Esophagus (tissue), 2 donors: Measurements from ENCODE around the gene TACO1. TPM values are rescaled to one million over a fixed set of nuclear protein-coding genes. Genes with fewer than 3 reads are reported as not detected.

Source experiments
- H3K27ac ChIP-seq, 2 donors: one replicate each; pipeline ENCODE4 v1.5.1; 2013; ENCODE audit warnings: low read depth in 2 of 2, mild to moderate bottlenecking in 2 of 2, inconsistent platforms in 1 of 2, low read length in 1 of 2, moderate library complexity in 1 of 2
- H3K27me3 ChIP-seq, 2 donors: one replicate each; pipeline ENCODE4 v1.6.1; 2013; ENCODE audit warnings: low read length in 2 of 2, control low read depth in 1 of 2, mild to moderate bottlenecking in 1 of 2; ENCODE audit not compliant: insufficient read depth in 2 of 2, control insufficient read depth in 1 of 2
- H3K36me3 ChIP-seq, 2 donors: one replicate each; pipeline ENCODE4 v1.6.1; 2013; ENCODE audit warnings: low read length in 1 of 2; ENCODE audit not compliant: control insufficient read depth in 2 of 2, insufficient read depth in 2 of 2
- H3K4me1 ChIP-seq, 2 donors: one replicate each; pipeline ENCODE4 v1.6.1; 2013; ENCODE audit warnings: low read length in 1 of 2; ENCODE audit not compliant: control insufficient read depth in 2 of 2, insufficient read depth in 2 of 2
- H3K4me3 ChIP-seq, 2 donors: one replicate each; pipeline ENCODE4 v1.5.1; 2013; ENCODE audit warnings: low read length in 2 of 2, mild to moderate bottlenecking in 2 of 2, low read depth in 1 of 2, moderate library complexity in 1 of 2
- H3K9me3 ChIP-seq, 2 donors: one replicate each; pipeline ENCODE4 v1.6.1; 2013; ENCODE audit warnings: mild to moderate bottlenecking in 2 of 2, low read depth in 1 of 2, low read length in 1 of 2, moderate library complexity in 1 of 2; ENCODE audit not compliant: control insufficient read depth in 2 of 2, insufficient read depth in 1 of 2
- WGBS, 2 donors: extraction: QIAGEN DNeasy Blood & Tissue Kit; methylation state at CpG; one replicate each; pipeline ENCODE4 v1.1.7; 2013; 5-methylcytosine and 5-hydroxymethylcytosine counted together
- polyA plus RNA-seq, 2 donors: library from polyadenylated mRNA; stranded (reverse); fragments of 200-250 nt; gene quantifications; one replicate each; pipeline ENCODE4 v1.2.3, GENCODE V29; 2013
- donor health status: healthy with polysubstance abuse.
- donor health status: Bipolar disorder and iron deficiency.

Gene TACO1
- polyA plus RNA-seq, 2 donors, result 8.5 to 17.2 TPM

- no peaks in the 10 kb centered on the region for H3K27me3 ChIP-seq
- WGBS, 2 donors, result 79 to 88% methylated on average over 4 of the region's 4 CpGs
- no peaks in the 10 kb centered on the region for H3K9me3 ChIP-seq
- no peak overlapping the region for H3K27ac ChIP-seq
- no peak overlapping the region for H3K4me3 ChIP-seq
- H3K36me3 ChIP-seq, result peaks cover 0 to 14% of the 10 kb centered on the region in 2 donors
- H3K4me1 ChIP-seq, result no peaks in the 10 kb centered on the region
Measured at GRCh38 chr17:63647065-63647725, 46.5 kb downstream of the TACO1 start.

GRCh38 chr17:63647936-63648335, 47.2 kb downstream of the TACO1 start:
- Histone ChIP-seq H3K9me3 (no peaks in the 10 kb centered on the region), H3K36me3 (peaks cover 0 to 17% of the 10 kb centered on the region in 2 donors), H3K4me3 (no peak overlapping the region), H3K4me1 (no peaks in the 10 kb centered on the region), H3K27ac (no peak overlapping the region), H3K27me3 (no peaks in the 10 kb centered on the region)

- no peak overlapping the region for H3K4me3 ChIP-seq
- peaks cover 2 to 17% of the 10 kb centered on the region in 2 donors for H3K36me3 ChIP-seq
- 79 to 89% methylated on average over 1 of the region's 1 CpG for WGBS, 2 donors
- no peak overlapping the region for H3K27ac ChIP-seq
- no peaks in the 10 kb centered on the region for H3K9me3 ChIP-seq
- H3K4me1 ChIP-seq, result no peaks in the 10 kb centered on the region
- H3K27me3 ChIP-seq, result no peaks in the 10 kb centered on the region
Measured at GRCh38 chr17:63649813-63650212, 49.1 kb downstream of the TACO1 start.

- no peaks in the 10 kb centered on the region for H3K27me3 ChIP-seq
- no peak overlapping the region for H3K4me3 ChIP-seq
- H3K36me3 ChIP-seq, result peaks cover 2 to 12% of the 10 kb centered on the region in 2 donors
- no peaks in the 10 kb centered on the region for H3K9me3 ChIP-seq
- H3K4me1 ChIP-seq, result no peaks in the 10 kb centered on the region
- no peak overlapping the region for H3K27ac ChIP-seq
- 64 to 71% methylated on average over 3 of the region's 3 CpGs for WGBS, 2 donors
Measured at GRCh38 chr17:63652106-63652505, 51.4 kb downstream of the TACO1 start.

GRCh38 chr17:63653050-63653449, 52.4 kb downstream of the TACO1 start:
- peaks cover 5 to 6% of the 10 kb centered on the region in 2 donors for H3K36me3 ChIP-seq
- no peaks in the 10 kb centered on the region for H3K4me1 ChIP-seq
- H3K27me3 ChIP-seq, result no peaks in the 10 kb centered on the region
- no peak overlapping the region for H3K27ac ChIP-seq
- WGBS, 2 donors, result 25 to 31% methylated on average over 2 of the region's 2 CpGs
- H3K4me3 ChIP-seq, result no peak overlapping the region
- no peaks in the 10 kb centered on the region for H3K9me3 ChIP-seq

GRCh38 chr17:63657786-63658185, 57.1 kb downstream of the TACO1 start:
- H3K36me3 ChIP-seq, result peaks cover 4 to 5% of the 10 kb centered on the region in 2 donors
- WGBS, 2 donors, result 89 to 92% methylated on average over 3 of the region's 3 CpGs
- H3K4me1 ChIP-seq, result no peaks in the 10 kb centered on the region
- H3K4me3 ChIP-seq, result no peak overlapping the region
- H3K27me3 ChIP-seq, result no peaks in the 10 kb centered on the region
- H3K9me3 ChIP-seq, result no peaks in the 10 kb centered on the region
- no peak overlapping the region for H3K27ac ChIP-seq

Other genes with a start within 250 kb of the TACO1 start
- gene CYB561, start 154.6 kb upstream of the TACO1 start, polyA plus RNA-seq, result 10 to 100 TPM; 35.0 to 45.6 TPM
- gene ACE, start 123.8 kb upstream of the TACO1 start, polyA plus RNA-seq, result 1 to 10 TPM; 1.2 to 1.9 TPM
- under 1 TPM in 1 of 2 donors, not detected in 1; 0.04 TPM for gene KCNH6, start 77.5 kb upstream of the TACO1 start, polyA plus RNA-seq
- 10 to 100 TPM in 1 of 2 donors, 1 to 10 TPM in 1; 9.1 to 16.0 TPM for gene DCAF7, start 50.4 kb upstream of the TACO1 start, polyA plus RNA-seq
- gene MAP3K3, start 21.5 kb downstream of the TACO1 start, polyA plus RNA-seq, result 10 to 100 TPM; 10.5 to 12.1 TPM
- 1 to 10 TPM; 4.6 to 6.3 TPM for gene LIMD2, start 99.2 kb downstream of the TACO1 start, polyA plus RNA-seq
- 10 to 100 TPM; 15.5 to 17.2 TPM for gene STRADA, start 140.9 kb downstream of the TACO1 start, polyA plus RNA-seq
- 10 to 100 TPM; 16.3 to 36.4 TPM for gene CCDC47, start 172.7 kb downstream of the TACO1 start, polyA plus RNA-seq
- gene DDX42, start 173.3 kb downstream of the TACO1 start, polyA plus RNA-seq, result 10 to 100 TPM; 48.7 to 69.6 TPM
- 100 to 1,000 TPM; 137 to 156 TPM for gene PSMC5, start 226.5 kb downstream of the TACO1 start, polyA plus RNA-seq
- 10 to 100 TPM; 15.1 to 18.5 TPM for gene FTSJ3, start 226.8 kb downstream of the TACO1 start, polyA plus RNA-seq
- 10 to 100 TPM; 54.4 to 62.4 TPM for gene SMARCD2, start 241.8 kb downstream of the TACO1 start, polyA plus RNA-seq